ENCODE data around the gene C4A. TPM values are rescaled to one million over a fixed set of nuclear protein-coding genes. Genes with fewer than 3 reads are reported as not detected.

Gene C4A
- total and polyA plus RNA-seq, 2 of the 13 experiments (the other 11 are each of a cell fraction or from before 2014, with no cell fraction given) = 165 to 478 TPM

GRCh38 chr6:31971993-31972708 is 9.7 kb upstream of the C4A start, which contains the start of gene DXO (continued):
- TF ChIP-seq TFAP4 (IDR thresholded peaks at IDR 0.05; ENCODE audit: borderline replicate concordance, low read depth) = peak; percentile 71; the same call in 1 of the 2 replicates
- peak; percentile 13 for TF ChIP-seq RELA (CRISPR knock-in tag; IDR thresholded peaks at IDR 0.05)
- peak; percentile 62; the same call in 1 of the 2 replicates for TF ChIP-seq TAF1 (CRISPR knock-in tag; IDR thresholded peaks at IDR 0.05)
- peak; percentile 95 for TF ChIP-seq ZNF788 (CRISPR knock-in tag; IDR thresholded peaks at IDR 0.05; ENCODE audit: borderline replicate concordance)
- TF ChIP-seq DMTF1 (CRISPR knock-in tag; IDR thresholded peaks at IDR 0.05) = no peak
- TF ChIP-seq ZNF512B (CRISPR knock-in tag; IDR thresholded peaks at IDR 0.05; ENCODE audit: borderline replicate concordance) = no peak
- no peak for TF ChIP-seq FOSL1 (CRISPR knock-in tag; IDR thresholded peaks at IDR 0.05; ENCODE audit: borderline replicate concordance)
- no peak for TF ChIP-seq GZF1 (CRISPR knock-in tag; IDR thresholded peaks at IDR 0.05)
- peak; percentile 67; the same call in 1 of the 2 replicates for TF ChIP-seq HOXA5 (CRISPR knock-in tag; IDR thresholded peaks at IDR 0.05)
- TF ChIP-seq ZGPAT (CRISPR knock-in tag; IDR thresholded peaks at IDR 0.05) = peak; percentile 97
- peak; percentile 28; the same call in 1 of the 2 replicates for TF ChIP-seq JUNB (CRISPR knock-in tag; IDR thresholded peaks at IDR 0.05; ENCODE audit: borderline replicate concordance)
- TF ChIP-seq TIGD3 (CRISPR knock-in tag; IDR thresholded peaks at IDR 0.05; ENCODE audit: borderline replicate concordance) = peak; percentile 13; the same call in 1 of the 2 replicates
- peak; percentile 63 for TF ChIP-seq TFE3 (CRISPR knock-in tag; IDR thresholded peaks at IDR 0.05)
- TF ChIP-seq ETV5 (CRISPR knock-in tag; IDR thresholded peaks at IDR 0.05; ENCODE audit: borderline replicate concordance) = peak; percentile 66
- no peak; the same call in 1 of the 2 replicates for TF ChIP-seq ZNF292 (CRISPR knock-in tag; IDR thresholded peaks at IDR 0.05; ENCODE audit: borderline replicate concordance, low read depth)
- TF ChIP-seq YEATS4 (CRISPR knock-in tag; IDR thresholded peaks at IDR 0.05; ENCODE audit: borderline replicate concordance) = peak; percentile 86
- TF ChIP-seq ZBTB38 (CRISPR knock-in tag; IDR thresholded peaks at IDR 0.05) = peak; percentile 51; the same call in 1 of the 2 replicates
- peak; percentile 92 for TF ChIP-seq TBX3 (IDR thresholded peaks at IDR 0.05; ENCODE audit: borderline replicate concordance)

Data from HepG2 (cell line).